Smooth muscle cell (in vitro differentiated cells): Measurements from ENCODE around the gene BRCA2. TPM values are rescaled to one million over a fixed set of nuclear protein-coding genes. Genes with fewer than 3 reads are reported as not detected.

Experiments
- DNase-seq: peaks from one replicate; lab custom pipeline; 2025; ENCODE audit not compliant: unreplicated experiment; lab: John Stamatoyannopoulos, UW
- H2AFZ ChIP-seq: fragments of 200-600 bp; sonication (generic); 2 replicates; pipeline ENCODE4 v1.6.0; 2016; ENCODE audit warnings: antibody characterized with exemption, low read depth, mild to moderate bottlenecking
- H3F3A ChIP-seq: fragments of 200-600 bp; sonication (generic); 2 replicates; pipeline ENCODE4 v1.6.0; 2017; ENCODE audit warnings: antibody characterized with exemption, low read depth
- H3K27ac ChIP-seq: fragments of 200-600 bp; sonication (generic); 2 replicates; pipeline ENCODE4 v1.5.1; 2016; ENCODE audit warnings: low read depth, mild to moderate bottlenecking
- H3K27me3 ChIP-seq: fragments of 200-600 bp; sonication (generic); 2 replicates; pipeline ENCODE4 v1.6.1; 2016; ENCODE audit warnings: low read depth, mild to moderate bottlenecking
- H3K36me3 ChIP-seq: fragments of 200-600 bp; sonication (generic); 2 replicates; pipeline ENCODE4 v1.5.1; 2016; ENCODE audit warnings: low read depth
- H3K4me1 ChIP-seq: fragments of 200-600 bp; sonication (generic); 2 replicates; pipeline ENCODE4 v1.5.1; 2016; ENCODE audit warnings: low read depth
- H3K4me2 ChIP-seq: fragments of 200-600 bp; sonication (generic); 2 replicates; pipeline ENCODE4 v1.6.0; 2016; ENCODE audit warnings: mild to moderate bottlenecking
- H3K4me3 ChIP-seq: fragments of 200-600 bp; sonication (generic); 2 replicates; pipeline ENCODE4 v1.5.1; 2016; ENCODE audit warnings: mild to moderate bottlenecking
- H3K79me2 ChIP-seq: fragments of 200-600 bp; sonication (generic); 2 replicates; pipeline ENCODE4 v1.6.0; 2016; ENCODE audit warnings: low read depth, mild to moderate bottlenecking
- H3K9ac ChIP-seq: fragments of 200-600 bp; sonication (generic); 2 replicates; pipeline ENCODE4 v1.6.0; 2016; ENCODE audit warnings: low read depth
- H3K9me3 ChIP-seq: fragments of 200-600 bp; sonication (generic); replicated peaks from 2 replicates; pipeline ENCODE4 v1.5.1; 2016; ENCODE audit warnings: low read depth
- H4K20me1 ChIP-seq: fragments of 200-600 bp; sonication (generic); 2 replicates; pipeline ENCODE4 v1.6.0; 2016; ENCODE audit warnings: low read depth
- CTCF ChIP-seq: fragments of 200-600 bp; sonication (generic); IDR thresholded peaks from 2 replicates; pipeline ENCODE4 v1.5.1; 2017; ENCODE audit warnings: borderline replicate concordance, mild to moderate bottlenecking, antibody characterized with exemption; ENCODE audit not compliant: insufficient read depth, poor library complexity, severe bottlenecking
- WGBS: methylation state at CpG from one replicate; pipeline ENCODE4 v1.1.7; 2016; ENCODE audit warnings: low lambda C conversion rate; 5-methylcytosine and 5-hydroxymethylcytosine counted together
- polyA plus RNA-seq: library from polyadenylated mRNA; unstranded; fragments of >200 nt; fragmentation: Nextera tagmentation; extraction: Ambion mirVana; gene quantifications from 2 replicates; pipeline ENCODE4 v1.2.1, GENCODE V29; 2016
- total RNA-seq: library from RNA; depleted of rRNA; stranded (reverse); fragments of >200 nt; gene quantifications from 2 replicates; pipeline ENCODE4 v1.2.3, GENCODE V29; 2014

The BRCA2 gene
- total and polyA plus RNA-seq, 2 experiments from 2014 or later = 1.7 to 4.4 TPM

DNA sequence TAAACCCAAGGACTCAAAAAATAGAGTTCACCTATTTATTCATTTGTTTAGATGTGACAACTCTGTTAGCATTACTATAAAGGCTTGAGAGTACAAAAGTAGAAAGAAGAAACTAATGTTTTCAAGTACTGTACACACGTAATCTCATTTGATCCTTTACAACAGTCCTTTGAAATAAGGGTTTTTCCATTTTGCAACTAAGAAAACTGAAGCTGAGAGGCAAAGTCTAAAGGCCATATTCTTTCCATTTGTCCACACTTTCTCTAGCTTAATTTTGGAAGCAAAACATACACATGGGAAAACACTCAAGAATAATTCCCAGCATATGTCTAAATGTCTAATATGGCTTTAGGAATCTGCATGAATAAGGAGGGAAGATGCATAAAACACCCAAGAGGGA is 34.2 kb upstream of the BRCA2 start:
- Histone ChIP-seq H3F3A (no peaks in the 10 kb centered on the region), H3K36me3 (no peaks in the 10 kb centered on the region), H3K9ac (no peak overlapping the region), H3K4me1 (peaks cover 11% of the 10 kb centered on the region), H3K27ac (no peak overlapping the region), H3K4me2 (no peak overlapping the region), H4K20me1 (no peaks in the 10 kb centered on the region), H2AFZ (no peak overlapping the region), H3K9me3 (no peaks in the 10 kb centered on the region), H3K79me2 (no peaks in the 10 kb centered on the region), H3K27me3 (no peaks in the 10 kb centered on the region), H3K4me3 (no peak overlapping the region)
- no peak for TF ChIP-seq CTCF
- DNase-seq = no peak
- WGBS = 82% methylated on average over 1 of the region's 1 CpG

GRCh38 chr13:32282096-32282711 is 33.1 kb upstream of the BRCA2 start:
- no peaks in the 10 kb centered on the region for H4K20me1 ChIP-seq
- no peak overlapping the region for H2AFZ ChIP-seq
- H3K9me3 ChIP-seq = no peaks in the 10 kb centered on the region
- H3K4me2 ChIP-seq = no peak overlapping the region
- no peak for DNase-seq
- no peaks in the 10 kb centered on the region for H3K27me3 ChIP-seq
- no peak overlapping the region for H3K4me3 ChIP-seq
- no peaks in the 10 kb centered on the region for H3K36me3 ChIP-seq
- no peak for TF ChIP-seq CTCF
- H3K79me2 ChIP-seq = no peaks in the 10 kb centered on the region
- no peaks in the 10 kb centered on the region for H3F3A ChIP-seq
- H3K4me1 ChIP-seq = peaks cover 11% of the 10 kb centered on the region
- H3K27ac ChIP-seq = no peak overlapping the region
- WGBS = 71% methylated on average over 2 of the region's 2 CpGs
- no peak overlapping the region for H3K9ac ChIP-seq

DNA sequence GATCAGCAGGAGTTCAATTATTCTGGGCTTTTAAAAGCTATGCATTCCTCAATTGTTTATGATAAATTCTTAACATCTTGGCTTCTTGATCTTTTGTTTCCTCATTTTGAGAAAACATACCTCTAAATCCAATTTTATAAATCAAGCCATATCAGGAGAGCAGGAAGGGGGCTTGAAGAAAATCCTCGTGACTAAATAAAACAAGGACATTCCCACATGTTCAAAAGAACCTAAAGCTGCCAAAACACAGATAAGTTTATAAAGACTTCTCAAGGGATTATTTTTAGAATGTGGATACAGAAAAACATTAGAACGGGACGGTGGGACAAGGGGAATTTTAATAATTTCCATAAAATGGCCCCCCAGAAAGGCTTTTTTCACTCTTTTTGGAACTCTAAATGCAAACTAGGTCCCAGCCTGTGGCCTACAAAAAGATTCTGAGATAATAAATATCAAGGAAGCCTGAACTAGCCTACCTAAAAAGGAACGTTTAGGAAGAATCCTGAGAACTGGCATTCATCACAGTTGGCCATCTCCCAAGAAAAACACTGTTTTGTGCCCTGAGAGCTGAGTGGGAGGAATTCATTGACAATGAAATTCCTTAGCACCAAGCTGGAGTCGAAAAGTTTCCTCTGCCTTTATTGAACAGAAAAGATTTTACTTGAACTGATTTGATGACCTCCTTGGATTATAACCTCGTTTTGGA is 30.2 kb upstream of the BRCA2 start:
- no peaks in the 10 kb centered on the region for H3F3A ChIP-seq
- no peak overlapping the region for H3K4me3 ChIP-seq
- no peaks in the 10 kb centered on the region for H3K27me3 ChIP-seq
- H4K20me1 ChIP-seq = no peaks in the 10 kb centered on the region
- no peaks in the 10 kb centered on the region for H3K36me3 ChIP-seq
- H3K4me2 ChIP-seq = peak overlapping the region; percentile 25
- no peak overlapping the region for H3K9ac ChIP-seq
- no peak for TF ChIP-seq CTCF
- H3K4me1 ChIP-seq = peaks cover 24% of the 10 kb centered on the region
- H2AFZ ChIP-seq = peak overlapping the region; percentile 66
- H3K9me3 ChIP-seq = no peaks in the 10 kb centered on the region
- peak overlapping the region; percentile 21 for H3K27ac ChIP-seq
- DNase-seq = no peak
- 29% methylated on average over 6 of the region's 6 CpGs for WGBS
- no peaks in the 10 kb centered on the region for H3K79me2 ChIP-seq

GRCh38 chr13:32285633-32285965 is 29.7 kb upstream of the BRCA2 start:
- Histone ChIP-seq H3K4me3 (no peak overlapping the region), H3K4me2 (peak overlapping the region; percentile 25), H3K9me3 (no peaks in the 10 kb centered on the region), H2AFZ (peak overlapping the region; percentile 66), H3K79me2 (no peaks in the 10 kb centered on the region), H3K4me1 (peaks cover 24% of the 10 kb centered on the region), H3K9ac (no peak overlapping the region), H3K36me3 (no peaks in the 10 kb centered on the region), H3K27ac (peak overlapping the region; percentile 21), H4K20me1 (no peaks in the 10 kb centered on the region), H3K27me3 (no peaks in the 10 kb centered on the region), H3F3A (no peaks in the 10 kb centered on the region)
- no peak for TF ChIP-seq CTCF
- no peak for DNase-seq
- 50% methylated on average over 4 of the region's 4 CpGs for WGBS
